C4-2B (cell line): ENCODE results near the gene LARP6.

Source experiments
- CTCF ChIP-seq: fragments of 450-650 bp; conservative IDR thresholded peaks from 2 replicates; pipeline ENCODE4 v1.5.1; 2017; ENCODE audit warnings: mild to moderate bottlenecking
- ZFX ChIP-seq: fragments of 450-650 bp; IDR thresholded peaks from 2 replicates; pipeline ENCODE4 v1.6.1; 2017

GRCh38 chr15:70866982-70867641, 13.2 kb upstream of the LARP6 start:
- TF ChIP-seq CTCF (no peak), ZFX (no peak)
